DMS114 treated with DMSO at 0.1 percent for 48 hours (cell line): ENCODE data around the gene AGO1.

Experiments used
- DNase-seq: peaks from one replicate; lab custom pipeline; 2025; ENCODE audit not compliant: unreplicated experiment; lab: John Stamatoyannopoulos, UW

Gene AGO1

DNA sequence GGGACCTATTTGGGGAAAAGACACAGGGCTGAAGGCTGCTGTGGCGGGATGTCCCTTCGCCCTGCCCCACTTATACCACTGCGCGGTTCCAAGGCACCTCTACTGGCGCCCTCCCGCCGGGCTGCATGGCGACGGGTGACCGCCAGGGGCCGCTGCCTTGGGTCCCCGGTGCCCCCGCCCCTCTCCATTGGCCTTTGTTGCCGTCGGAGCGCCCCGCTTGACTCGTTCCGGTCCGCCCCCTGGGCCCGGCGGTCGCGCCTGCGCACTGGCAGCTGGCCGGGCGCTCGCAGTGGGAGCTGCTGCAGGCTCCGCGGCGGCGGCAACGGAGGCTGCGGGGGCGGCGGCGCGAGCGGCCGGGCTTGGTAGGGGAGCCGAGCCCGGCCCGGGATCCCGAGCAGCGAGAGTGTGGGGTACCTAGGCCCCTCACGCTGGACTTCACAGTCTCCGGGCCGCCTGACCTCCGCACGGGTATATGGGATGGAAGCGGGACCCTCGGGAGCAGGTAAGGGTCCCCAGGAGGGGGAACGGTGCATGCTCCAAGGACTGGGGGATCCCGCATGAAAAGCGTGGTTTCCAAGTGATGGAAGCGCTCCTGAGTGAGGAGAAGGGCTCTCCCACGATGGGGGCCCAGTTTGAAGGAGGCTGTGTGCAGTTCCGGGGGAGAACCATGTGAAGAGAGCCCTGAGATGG lies at the start of gene AGO1:
TSS of gene AGO1 (plus strand) at position 265 of the 690 bp plus-strand sequence. CDS start at position 478, 213 bp downstream.
- peak; percentile 84 for DNase-seq

GRCh38 chr1:35833395-35833794 lies 49.6 kb upstream of the AGO1 start:
- no peak for DNase-seq

DNA sequence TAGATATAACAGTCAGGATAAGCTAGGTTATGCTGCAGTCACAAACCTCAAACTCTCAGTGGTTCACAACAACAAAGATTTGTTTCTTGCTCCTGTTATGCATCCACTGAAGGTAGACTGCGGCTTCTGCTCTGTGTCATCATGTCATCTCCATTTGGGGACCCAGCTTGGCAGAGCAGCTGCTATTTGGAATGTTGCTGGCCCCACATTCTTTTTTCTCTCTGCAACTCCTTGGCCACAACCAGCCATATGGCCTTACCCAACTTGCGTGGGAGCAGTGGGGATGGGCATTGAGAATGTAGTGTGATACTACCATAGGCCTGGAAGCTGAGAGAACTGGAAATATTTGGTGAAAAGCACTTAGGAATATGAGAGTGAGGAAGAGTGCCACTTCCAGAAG lies 48.8 kb upstream of the AGO1 start:
- DNase-seq = no peak

DNA sequence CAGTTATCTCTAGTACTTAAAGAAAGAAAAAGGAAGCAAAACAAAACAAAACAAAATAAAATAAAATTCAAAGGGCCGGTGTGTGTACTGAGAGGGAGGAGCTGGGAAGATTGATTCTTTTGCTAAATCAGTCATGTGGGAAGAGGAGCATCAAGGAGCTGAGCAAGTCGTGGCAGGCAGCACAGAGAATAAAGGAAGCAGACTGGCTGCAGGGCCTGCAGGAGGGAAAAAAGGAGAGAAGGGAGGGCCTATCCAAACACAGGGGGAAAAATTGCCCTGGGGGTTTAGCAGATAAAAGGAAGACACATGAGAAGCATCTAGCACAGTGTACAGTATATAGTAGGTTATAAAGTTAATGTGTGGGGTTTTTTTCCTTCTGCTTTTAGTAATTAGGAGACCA lies 47.6 kb upstream of the AGO1 start:
- no peak for DNase-seq

GRCh38 chr1:35836734-35837133 lies 46.3 kb upstream of the AGO1 start:
- no peak for DNase-seq

DNA sequence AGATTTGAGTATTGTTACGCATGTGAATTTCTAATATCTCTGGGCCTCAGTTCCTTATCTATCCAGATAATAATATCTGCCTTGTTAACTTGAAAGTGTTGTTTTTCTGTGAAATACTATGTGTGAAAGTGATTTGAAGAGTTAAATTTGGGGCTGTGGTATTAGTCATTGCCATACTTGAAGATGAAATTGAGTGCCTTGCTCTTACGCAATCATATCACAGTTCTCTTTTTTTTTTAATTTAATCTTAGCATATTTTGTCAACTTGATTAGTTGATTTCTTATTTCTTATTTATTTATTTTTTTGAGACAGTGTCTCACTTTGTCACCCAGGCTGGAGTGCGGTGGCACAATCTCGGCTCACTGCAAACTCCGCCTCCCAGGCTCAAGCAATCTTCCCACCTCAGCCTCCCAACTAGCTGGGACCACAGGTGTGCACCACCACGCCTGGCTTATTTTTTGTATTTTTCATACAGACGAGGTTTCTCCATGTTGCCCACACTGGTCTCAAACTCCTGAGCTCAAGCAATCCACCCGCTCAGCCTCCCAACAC lies 44.2 kb upstream of the AGO1 start:
- DNase-seq = no peak

- DNase-seq = no peak
Measured at GRCh38 chr1:35844826-35845225, 38.2 kb upstream of the AGO1 start.

DNA sequence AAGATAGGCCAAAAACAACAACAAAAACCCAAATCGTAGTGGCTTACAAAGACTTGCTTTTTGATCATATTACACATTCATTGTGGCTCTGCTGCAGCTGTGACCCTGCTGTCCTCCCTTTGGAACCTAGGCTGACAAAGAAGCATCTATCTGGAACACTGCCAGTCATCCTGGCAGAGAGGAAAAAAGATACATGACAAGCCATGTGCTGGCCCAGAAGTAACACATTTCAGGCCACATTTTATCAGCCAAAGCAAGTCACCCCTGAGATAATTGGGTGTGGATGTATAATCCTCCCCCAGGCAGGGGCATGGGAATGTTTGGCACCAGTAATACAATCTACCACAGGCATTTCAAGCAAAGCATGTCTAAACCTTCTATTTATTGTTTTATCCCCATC lies 37.2 kb upstream of the AGO1 start:
- DNase-seq = no peak

DNA sequence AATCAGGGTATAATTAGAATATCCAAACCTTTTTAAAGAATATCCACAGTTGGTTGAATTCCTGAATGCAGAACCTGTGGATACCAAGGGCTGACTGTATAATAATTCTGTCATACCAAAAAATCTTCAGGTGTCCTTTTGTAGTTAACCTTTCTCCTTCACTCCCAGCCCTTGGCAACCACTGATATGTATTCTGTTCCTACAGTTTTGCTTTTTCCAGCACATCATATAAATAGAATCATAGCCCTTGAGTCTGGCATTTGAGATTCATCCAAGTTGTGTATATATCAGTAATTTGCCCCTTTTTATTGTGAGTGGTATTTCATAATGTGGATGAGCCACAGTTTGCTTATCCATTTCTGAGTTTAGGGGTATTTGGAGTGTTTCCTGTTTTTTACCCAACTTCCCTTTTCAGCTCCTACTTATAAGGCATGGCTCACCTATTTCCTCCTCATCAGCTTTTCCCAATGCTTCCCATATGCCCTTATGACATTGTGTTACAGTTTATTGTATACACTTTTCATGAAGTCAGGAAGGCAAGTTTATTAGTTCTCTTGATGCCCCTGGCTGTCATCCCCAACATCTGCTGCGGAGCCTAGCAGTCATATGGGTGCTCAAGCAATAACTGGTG lies 35.0 kb upstream of the AGO1 start:
- no peak for DNase-seq

- no peak for DNase-seq
Measured at GRCh38 chr1:35850051-35850450, 33.0 kb upstream of the AGO1 start.

DNA sequence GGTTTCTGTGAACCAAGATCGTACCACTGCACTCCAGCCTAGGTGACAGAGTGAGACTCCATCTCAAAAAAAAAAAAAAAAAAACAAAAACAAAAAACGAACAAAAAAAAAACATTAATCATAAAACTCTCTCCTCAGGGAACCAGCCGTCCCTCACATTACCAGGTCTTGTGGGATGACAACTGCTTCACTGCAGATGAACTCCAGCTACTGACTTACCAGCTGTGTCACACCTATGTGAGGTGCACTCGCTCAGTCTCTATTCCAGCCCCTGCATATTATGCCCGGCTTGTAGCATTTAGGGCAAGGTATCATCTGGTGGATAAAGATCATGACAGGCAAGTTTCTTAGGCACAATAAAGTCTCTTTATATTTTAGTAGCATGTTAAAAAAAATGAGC lies 32.3 kb upstream of the AGO1 start:
- no peak for DNase-seq

GRCh38 chr1:35851132-35851869 lies 31.7 kb upstream of the AGO1 start:
- no peak for DNase-seq

- DNase-seq = no peak
Measured at GRCh38 chr1:35852241-35852640, 30.8 kb upstream of the AGO1 start.

GRCh38 chr1:35854989-35855700 lies 27.9 kb upstream of the AGO1 start:
- DNase-seq = no peak

DNA sequence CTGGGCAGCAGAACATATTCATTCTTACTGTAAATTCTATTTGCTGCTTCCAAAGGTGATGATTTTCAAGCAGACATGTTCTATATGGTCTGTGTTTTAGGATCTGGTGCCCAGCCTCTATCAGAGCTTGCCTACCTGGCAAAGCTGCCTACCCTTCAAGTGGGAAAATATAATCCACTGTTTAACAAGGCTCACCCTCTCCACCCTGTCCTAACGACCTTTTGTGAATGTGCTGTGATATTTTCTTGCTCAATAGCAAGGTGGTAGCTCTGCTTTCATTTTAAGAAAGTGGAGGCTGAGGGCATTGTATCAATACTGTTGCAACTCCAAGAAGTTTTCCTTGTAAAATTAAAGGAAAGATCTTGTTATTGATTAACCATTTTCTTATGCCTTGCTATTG lies 26.0 kb upstream of the AGO1 start:
- no peak for DNase-seq

DNA sequence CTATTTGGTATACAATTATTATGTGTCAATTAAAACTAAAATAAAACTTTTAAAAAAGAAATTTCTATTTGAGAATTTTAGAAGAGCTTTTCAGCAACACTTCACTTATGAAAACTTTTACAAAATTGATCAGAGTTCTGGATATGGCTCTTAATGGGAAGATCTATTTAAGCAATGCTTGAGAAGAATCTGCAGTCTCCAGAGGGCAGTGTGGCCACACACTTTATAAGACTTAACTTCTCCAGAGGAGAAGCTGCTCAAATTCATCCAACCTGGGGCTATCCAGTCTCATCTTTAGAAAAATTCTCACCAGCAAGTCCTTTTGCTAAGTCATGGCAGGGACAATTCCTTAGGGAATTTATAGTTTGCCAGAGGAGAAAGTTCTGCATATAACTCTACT lies 25.2 kb upstream of the AGO1 start:
- DNase-seq = peak; percentile 29

GRCh38 chr1:35860696-35861095 lies 22.3 kb upstream of the AGO1 start:
- DNase-seq = no peak

GRCh38 chr1:35863136-35863535 lies 19.9 kb upstream of the AGO1 start:
- no peak for DNase-seq

DNA sequence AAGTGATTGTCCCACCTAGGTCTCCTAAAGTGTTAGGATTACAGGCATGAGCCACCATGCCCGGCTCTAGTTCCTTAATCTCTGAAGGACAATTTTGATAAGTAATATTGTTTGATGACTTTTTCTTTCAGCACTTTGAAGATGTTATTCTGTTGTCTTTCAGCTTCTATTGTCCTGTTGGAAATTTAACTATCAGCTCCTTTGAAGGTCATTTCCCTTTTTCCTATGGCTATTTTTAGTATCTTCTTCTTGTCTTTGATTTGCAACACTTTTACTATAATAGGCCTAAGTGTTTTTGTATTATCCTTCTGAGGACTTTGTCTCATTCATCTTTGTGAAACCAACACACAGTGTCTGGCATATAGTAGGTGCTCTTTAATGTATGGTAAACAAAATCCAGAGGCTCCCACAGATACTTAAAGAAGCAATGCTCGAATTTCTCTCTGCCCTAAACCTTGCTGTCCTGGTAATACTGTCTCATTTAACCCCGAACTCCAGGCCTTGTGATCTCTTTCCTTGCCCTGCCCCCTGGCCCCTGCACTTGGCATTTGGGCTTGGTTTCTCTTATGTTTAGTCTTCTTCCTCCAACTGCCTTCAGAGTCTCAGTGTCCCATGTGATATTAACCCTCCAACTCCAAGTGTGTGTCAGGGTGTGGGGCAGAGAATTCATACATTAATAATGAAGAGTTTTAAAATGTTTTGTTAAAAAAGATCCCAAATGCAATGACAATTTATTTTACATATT lies 19.0 kb upstream of the AGO1 start:
- no peak for DNase-seq

- DNase-seq = no peak
Measured at GRCh38 chr1:35864813-35865212, 18.2 kb upstream of the AGO1 start.

- no peak for DNase-seq
Measured at GRCh38 chr1:35866991-35867390, 16.0 kb upstream of the AGO1 start.
